H1 (cell line): ENCODE data around the gene GKN2. TPM values are rescaled to one million over a fixed set of nuclear protein-coding genes. Genes with fewer than 3 reads are reported as not detected.

Source experiments
- CTCF ChIA-PET: fragments of 300-600 bp; sonication (Branson Sonifier 250); formaldehyde crosslinking; loops from one replicate; lab custom pipeline; 2021; ENCODE audit not compliant: partially characterized antibody; lab: Charles Lee
- POLR2A ChIA-PET: fragments of 300-600 bp; sonication (Branson Sonifier 250); formaldehyde crosslinking; loops from one replicate; lab custom pipeline; 2021; ENCODE audit warnings: inconsistent platforms; ENCODE audit not compliant: partially characterized antibody; lab: Charles Lee
- DNase-seq, 2 experiments: peaks; one replicate each; pipeline versions ENCODE4 v3.0.0 to v3.0.0-alpha.2; 2010 to 2022; ENCODE audit warnings: low spot score in 2 of 2, low read depth in 1 of 2, mixed read lengths in 1 of 2
- FAIRE-seq: peaks from 2 replicates; lab custom pipeline; 2011; peaks lifted over from hg19 to GRCh38; lab: Jason Lieb, UNC
- H2AFZ ChIP-seq: 2 replicates; pipeline ENCODE4 v1.8.1; 2012; ENCODE audit warnings: low read length, inconsistent platforms
- H2AK5ac ChIP-seq: 2 replicates; pipeline ENCODE4 v1.6.1; 2013; ENCODE audit warnings: low read depth, low read length
- H2BK120ac ChIP-seq: replicated peaks from 2 replicates; pipeline ENCODE3; 2013; ENCODE audit warnings: low read depth, low read length, inconsistent platforms
- H2BK12ac ChIP-seq: 2 replicates; pipeline ENCODE4 v1.6.1; 2013; ENCODE audit warnings: low read depth, low read length
- H2BK15ac ChIP-seq: 2 replicates; pipeline ENCODE4 v1.6.1; 2013; ENCODE audit warnings: low read length
- H2BK20ac ChIP-seq: 2 replicates; pipeline ENCODE4 v1.6.1; 2013; ENCODE audit warnings: low read length
- H2BK5ac ChIP-seq: 2 replicates; pipeline ENCODE4 v1.6.1; 2013; ENCODE audit warnings: low read depth, low read length
- H3K14ac ChIP-seq: 2 replicates; pipeline ENCODE4 v1.6.1; 2013; ENCODE audit warnings: inconsistent platforms; ENCODE audit not compliant: insufficient read length
- H3K18ac ChIP-seq: 2 replicates; pipeline ENCODE4 v1.6.1; 2013; ENCODE audit warnings: low read length; ENCODE audit errors: extremely low read depth
- H3K23ac ChIP-seq: 2 replicates; pipeline ENCODE4 v1.6.1; 2013; ENCODE audit warnings: inconsistent platforms; ENCODE audit not compliant: insufficient read length
- H3K23me2 ChIP-seq: 2 replicates; pipeline ENCODE4 v1.6.1; 2013; ENCODE audit warnings: low read depth, low read length
- H3K27ac ChIP-seq: 2 replicates; pipeline ENCODE4 v1.6.1; 2011; ENCODE audit warnings: low read depth, low read length, inconsistent platforms
- H3K27me3 ChIP-seq, 4 experiments: replicated peaks in 1 of 4; 1 replicate in 1 of 4; 2 replicates in 3 of 4; pipeline versions ENCODE4 v1.6.1 to v1.8.1; 2011 to 2013; ENCODE audit warnings: low read length in 3 of 4, mild to moderate bottlenecking in 3 of 4, inconsistent platforms in 2 of 4, mixed read lengths in 2 of 4, moderate library complexity in 1 of 4; ENCODE audit not compliant: control insufficient read depth in 3 of 4, insufficient read depth in 3 of 4; ENCODE audit errors: extremely low read depth in 1 of 4
- H3K36me3 ChIP-seq, 4 experiments: 2 replicates each; pipeline versions ENCODE4 v1.6.1 to v1.8.1; 2011 to 2013; ENCODE audit warnings: mild to moderate bottlenecking in 4 of 4, low read length in 3 of 4, moderate library complexity in 2 of 4, control low read depth in 1 of 4, inconsistent platforms in 1 of 4; ENCODE audit not compliant: insufficient read depth in 4 of 4, control insufficient read depth in 2 of 4
- H3K4ac ChIP-seq: replicated peaks from 2 replicates; pipeline ENCODE3; 2013; ENCODE audit warnings: low read length, low read depth, mixed read lengths, inconsistent platforms; ENCODE audit not compliant: insufficient read length
- H3K4me1 ChIP-seq, 4 experiments: replicated peaks in 1 of 4; 1 replicate in 1 of 4; 2 replicates in 3 of 4; pipeline versions ENCODE4 v1.6.1 to v1.8.1; 2011 to 2013; ENCODE audit warnings: low read length in 3 of 4, inconsistent platforms in 2 of 4, mixed read lengths in 1 of 4; ENCODE audit not compliant: insufficient read depth in 4 of 4, control insufficient read depth in 3 of 4
- H3K4me2 ChIP-seq, 2 experiments: 2 replicates each; pipeline versions ENCODE4 v1.6.1 to v1.8.1; 2011 to 2013; ENCODE audit warnings: low read depth in 2 of 2, low read length in 2 of 2, control low read depth in 1 of 2, inconsistent platforms in 1 of 2, mild to moderate bottlenecking in 1 of 2; ENCODE audit not compliant: insufficient read depth in 1 of 2
- H3K4me3 ChIP-seq, 4 experiments: fragments of 200-600, 300-600 bp in 1 of 4; sonication (generic), shearing (Covaris generic), sonication (Bioruptor Twin) in 1 of 4; 2 replicates each; pipeline versions ENCODE4 v1.5.1 to v1.8.1; 2011 to 2016; ENCODE audit warnings: low read length in 4 of 4, low read depth in 3 of 4, control low read depth in 2 of 4, inconsistent platforms in 2 of 4, mild to moderate bottlenecking in 2 of 4, mixed read lengths in 1 of 4, moderate library complexity in 1 of 4; ENCODE audit not compliant: insufficient read depth in 2 of 4; ENCODE audit errors: extremely low read depth in 1 of 4
- H3K56ac ChIP-seq: replicated peaks from 2 replicates; pipeline ENCODE3; 2013; ENCODE audit warnings: low read depth, mild to moderate bottlenecking, mixed read lengths, low read length, inconsistent platforms; ENCODE audit not compliant: insufficient read length
- H3K79me1 ChIP-seq: 2 replicates; pipeline ENCODE4 v1.6.1; 2013; ENCODE audit warnings: low read depth, low read length, control low read depth
- H3K79me2 ChIP-seq, 2 experiments: 2 replicates each; pipeline versions ENCODE4 v1.6.1 to v1.8.1; 2012 to 2013; ENCODE audit warnings: low read length in 2 of 2, mild to moderate bottlenecking in 2 of 2, inconsistent platforms in 1 of 2; ENCODE audit not compliant: insufficient read depth in 2 of 2, control insufficient read depth in 1 of 2
- H3K9ac ChIP-seq, 4 experiments: replicated peaks in 1 of 4; 1 replicate in 1 of 4; 2 replicates in 3 of 4; pipeline versions ENCODE4 v1.6.1 to v1.8.1; 2011 to 2013; ENCODE audit warnings: low read depth in 3 of 4, low read length in 3 of 4, control low read depth in 2 of 4, mild to moderate bottlenecking in 2 of 4, moderate library complexity in 2 of 4, inconsistent platforms in 1 of 4; ENCODE audit errors: extremely low read depth in 1 of 4
- H3K9me3 ChIP-seq, 2 experiments: 2 replicates each; pipeline versions ENCODE4 v1.6.1 to v1.8.1; 2012 to 2013; ENCODE audit warnings: mild to moderate bottlenecking in 2 of 2, moderate library complexity in 2 of 2, control low read depth in 1 of 2, inconsistent platforms in 1 of 2, low read depth in 1 of 2, low read length in 1 of 2, mixed read lengths in 1 of 2; ENCODE audit not compliant: insufficient read depth in 2 of 2
- H4K20me1 ChIP-seq, 2 experiments: replicated peaks in 1 of 2; 2 replicates each; pipeline versions ENCODE3 to v1.8.1; 2011 to 2013; ENCODE audit warnings: inconsistent platforms in 2 of 2, low read length in 2 of 2, mild to moderate bottlenecking in 1 of 2; ENCODE audit not compliant: insufficient read depth in 2 of 2, control insufficient read depth in 1 of 2
- H4K5ac ChIP-seq: 2 replicates; pipeline ENCODE4 v1.6.1; 2013; ENCODE audit warnings: low read length, low read depth, mixed read lengths, inconsistent platforms; ENCODE audit not compliant: insufficient read length
- H4K8ac ChIP-seq: 2 replicates; pipeline ENCODE4 v1.8.0; 2013; ENCODE audit warnings: mild to moderate bottlenecking, moderate library complexity, low read length, inconsistent platforms; ENCODE audit not compliant: insufficient read depth; ENCODE audit errors: extremely low read depth
- H4K91ac ChIP-seq: replicated peaks from 2 replicates; pipeline ENCODE3; 2013; ENCODE audit warnings: low read length, mixed read lengths, inconsistent platforms; ENCODE audit not compliant: insufficient read length
- ATF3 ChIP-seq: IDR thresholded peaks from 2 replicates; pipeline ENCODE4 v1.6.1; 2011; ENCODE audit warnings: low read depth, mild to moderate bottlenecking, low read length; ENCODE audit not compliant: insufficient read depth
- CEBPB ChIP-seq: IDR thresholded peaks from 2 replicates; pipeline ENCODE4 v1.6.1; 2012; ENCODE audit warnings: low read depth, low read length
- CREB1 ChIP-seq: IDR thresholded peaks from 2 replicates; pipeline ENCODE4 v1.6.1; 2012; ENCODE audit warnings: inconsistent platforms
- CTBP2 ChIP-seq: IDR thresholded peaks from 2 replicates; pipeline ENCODE4 v1.7.0; 2011; ENCODE audit warnings: borderline replicate concordance, mild to moderate bottlenecking, moderate library complexity, mixed read lengths, low read length; ENCODE audit not compliant: insufficient read depth, insufficient read length
- E2F6 ChIP-seq: IDR thresholded peaks from 2 replicates; pipeline ENCODE4 v1.6.1; 2012; ENCODE audit warnings: inconsistent platforms
- GABPA ChIP-seq: IDR thresholded peaks from 2 replicates; pipeline ENCODE4 v1.6.1; 2011; ENCODE audit warnings: mild to moderate bottlenecking, low read length, moderate library complexity, borderline replicate concordance; ENCODE audit not compliant: insufficient read depth
- KDM1A ChIP-seq: fragments of 200-600, 300-600 bp; sonication (generic); IDR thresholded peaks from 2 replicates; pipeline ENCODE4 v1.7.1; 2016; ENCODE audit warnings: mild to moderate bottlenecking, low read length, borderline replicate concordance
- MAX ChIP-seq: IDR thresholded peaks from 2 replicates; pipeline ENCODE4 v1.6.1; 2012; ENCODE audit warnings: inconsistent platforms
- POLR2A ChIP-seq, 2 experiments: IDR thresholded peaks; 1 replicate in 1 of 2; 2 replicates in 1 of 2; pipeline ENCODE4 v1.6.1; 2011; ENCODE audit warnings: low read depth in 2 of 2, low read length in 2 of 2, mild to moderate bottlenecking in 2 of 2; ENCODE audit errors: control extremely low read depth in 1 of 2
- POLR2AphosphoS5 ChIP-seq: IDR thresholded peaks from 2 replicates; pipeline ENCODE4 v1.6.1; 2011; ENCODE audit warnings: low read depth, low read length
- POU5F1 ChIP-seq: IDR thresholded peaks from 2 replicates; pipeline ENCODE4 v1.6.1; 2011; ENCODE audit warnings: low read depth, mild to moderate bottlenecking, low read length, moderate library complexity
- SIX5 ChIP-seq: IDR thresholded peaks from 2 replicates; pipeline ENCODE4 v1.6.1; 2011; ENCODE audit warnings: mild to moderate bottlenecking, low read depth, low read length
- SRF ChIP-seq: IDR thresholded peaks from 2 replicates; pipeline ENCODE4 v1.6.1; 2011; ENCODE audit warnings: mild to moderate bottlenecking, low read depth, low read length, moderate library complexity
- USF2 ChIP-seq: IDR thresholded peaks from 2 replicates; pipeline ENCODE4 v1.6.1; 2011; ENCODE audit warnings: low read length, improper control_type of control experiment
- polyA plus RNA-seq, 7 experiments: library from polyadenylated mRNA; depleted of rRNA in 3 of 7; stranded (reverse) in 5 of 7; unstranded in 2 of 7; fragments of >200 nt in 5 of 7; fragments of 200-250 nt in 2 of 7; gene quantifications; 1 replicate in 5 of 7; 2 replicates in 1 of 7; 4 replicates in 1 of 7; pipeline versions ENCODE4 v1.2.1 to v1.2.3, GENCODE V29; 2011 to 2013; ENCODE audit warnings: missing spikeins in 2 of 7, mixed read lengths in 2 of 7
- total RNA-seq: library from RNA; stranded (reverse); fragmentation: NEBNext Ultra II Directional; extraction: Animal tissue kit (Norgen Biotek cat#: 25700); gene quantifications from 2 replicates; pipeline ENCODE4 v1.2.1, GENCODE V29; 2021

Gene GKN2
- total and polyA plus RNA-seq, 2 of the 8 experiments (the other 6 are each of a cell fraction or from before 2014, with no cell fraction given), result not detected

- peaks cover 4% of the 10 kb centered on the region; the same call in 1 of the 2 replicates for H3K23me2 ChIP-seq
- CTCF ChIA-PET, result interaction anchor here (0.7 to 3.3 kb wide), 37 partner anchors 9 to 478 kb away, joined by 3 to 39 read pairs (median 4); partner anchors contain the start of genes ANTXR1 and GKN2
- no peak for DNase-seq
- no peaks in the 10 kb centered on the region; a peak in 1 of 4 replicates for H3K9me3 ChIP-seq
- no peak overlapping the region for H3K4me3 ChIP-seq
- no peak overlapping the region for H3K9ac ChIP-seq
- no peak overlapping the region for H2BK12ac ChIP-seq
- H3K4ac ChIP-seq, result no peak overlapping the region
- no peak overlapping the region for H2BK15ac ChIP-seq
- no peak overlapping the region for H2AK5ac ChIP-seq
- H2BK20ac ChIP-seq, result no peak overlapping the region
- no peak overlapping the region for H2AFZ ChIP-seq
- H3K79me2 ChIP-seq, result no peaks in the 10 kb centered on the region
- no peaks in the 10 kb centered on the region for H3K79me1 ChIP-seq
- H4K8ac ChIP-seq, result no peak overlapping the region
- no peak overlapping the region for H3K14ac ChIP-seq
- H2BK120ac ChIP-seq, result no peak overlapping the region
- POLR2A ChIA-PET, result no interaction called here
- no peak overlapping the region for H3K18ac ChIP-seq
- H4K91ac ChIP-seq, result no peak overlapping the region
- H3K27me3 ChIP-seq, result no peaks in the 10 kb centered on the region
- H3K36me3 ChIP-seq, result no peaks in the 10 kb centered on the region
- no peaks in the 10 kb centered on the region for H4K20me1 ChIP-seq
- H3K4me1 ChIP-seq, result peaks cover 0 to 6% (median 5%) of the 10 kb centered on the region in 4 experiments; a peak in 3 of 7 replicates
- no peak for FAIRE-seq
- no peak overlapping the region for H3K23ac ChIP-seq
- H2BK5ac ChIP-seq, result no peak overlapping the region
- no peak overlapping the region; a peak in 1 of 4 replicates for H3K4me2 ChIP-seq
- no peak overlapping the region for H3K27ac ChIP-seq
- H4K5ac ChIP-seq, result no peak overlapping the region
- H3K56ac ChIP-seq, result no peak overlapping the region
- TF ChIP-seq USF2 (no peak), POLR2A (IDR thresholded peaks at IDR 0.05; ENCODE audit: control extremely low read depth in 1 of 2, low read depth in 2 of 2, low read length in 2 of 2) (no peak), MAX (no peak), KDM1A (no peak), GABPA (no peak), CREB1 (no peak), POLR2AphosphoS5 (no peak), ATF3 (no peak), E2F6 (no peak), SRF (no peak), POU5F1 (no peak), CEBPB (no peak), SIX5 (no peak), CTBP2 (no peak)
Observed at GRCh38 chr2:68942827-68943226, 9.9 kb downstream of the GKN2 start.
